GM18517 (cell line): Measurements from ENCODE around the gene VWA1.
"Not testable (repeated sequence)": the region's sequence is repeated elsewhere in the genome, so short reads cannot be mapped to it uniquely, and the experiment has no call there.

Experiments
- ATAC-seq: cut with Tn5 transposase; IDR thresholded peaks from one replicate; pipeline ENCODE4 v1.9.1; 2021; ENCODE audit warnings: mild to moderate bottlenecking, moderate library complexity; ENCODE audit not compliant: unreplicated experiment

VWA1 gene

GRCh38 chr1:1402901-1403392 is 32.5 kb upstream of the VWA1 start:
- not testable (repeated sequence) for ATAC-seq

- no peak for ATAC-seq
These were observed 31.8 kb upstream of the VWA1 start for GRCh38 chr1:1403653-1404052.

GRCh38 chr1:1406101-1406820 is 29.2 kb upstream of the VWA1 start:
- no peak for ATAC-seq

GRCh38 chr1:1406821-1407635 is 28.5 kb upstream of the VWA1 start, which contains the start of gene MRPL20:
Gene MRPL20, minus strand, starts transcription at chr1:1407293. Its CDS starts 76 bp downstream, at chr1:1407217.
- peak; percentile 83 for ATAC-seq

GRCh38 chr1:1407636-1408318 is 27.7 kb upstream of the VWA1 start:
- ATAC-seq, result peak; percentile 42

GRCh38 chr1:1410238-1410637 is 25.3 kb upstream of the VWA1 start:
- ATAC-seq, result not testable (repeated sequence)

GRCh38 chr1:1411626-1412025 is 23.9 kb upstream of the VWA1 start:
- no peak for ATAC-seq

- ATAC-seq, result not testable (repeated sequence)
These were observed 23.1 kb upstream of the VWA1 start for GRCh38 chr1:1412311-1412902.

GRCh38 chr1:1415751-1416150 is 19.7 kb upstream of the VWA1 start:
- no peak for ATAC-seq

GRCh38 chr1:1417396-1417795 is 18.1 kb upstream of the VWA1 start:
- ATAC-seq, result not testable (repeated sequence)

- not testable (repeated sequence) for ATAC-seq
These were observed 17.5 kb upstream of the VWA1 start for GRCh38 chr1:1417825-1418463.

GRCh38 chr1:1418464-1419362 is 16.8 kb upstream of the VWA1 start:
- ATAC-seq, result no peak

- ATAC-seq, result no peak
These were observed 16.1 kb upstream of the VWA1 start for GRCh38 chr1:1419363-1419812.

- ATAC-seq, result no peak
These were observed 15.5 kb upstream of the VWA1 start for GRCh38 chr1:1419813-1420653.

- no peak for ATAC-seq
These were observed 14.8 kb upstream of the VWA1 start for GRCh38 chr1:1420654-1421141.

- ATAC-seq, result no peak
These were observed 14.2 kb upstream of the VWA1 start, which contains the start of gene ANKRD65 for GRCh38 chr1:1421147-1421906. Gene ANKRD65, minus strand, starts transcription at chr1:1421276. Its CDS starts 271 bp downstream, at chr1:1421005.

GRCh38 chr1:1421907-1422464 is 13.5 kb upstream of the VWA1 start:
- ATAC-seq, result no peak
